HCT116 (cell line): ENCODE data around the gene SNTG2. TPM values are rescaled to one million over a fixed set of nuclear protein-coding genes. Genes with fewer than 3 reads are reported as not detected.

ENCODE experiments used
- ATAC-seq: fragments of 200-7000 bp; cut with Tn5 transposase; 2 replicates; pipeline ENCODE4 v1.9.1; 2020; ENCODE audit warnings: mild to moderate bottlenecking, moderate library complexity
- BruUV-seq: library from RNA; stranded (reverse); fragments of 400-500 nt; replicated peaks from 2 replicates; lab custom pipeline; 2021; lab: Mats Ljungman, UMichigan
- CTCF ChIA-PET: fragments of 300-600 bp; sonication (Branson Sonifier 250); formaldehyde crosslinking; loops from one replicate; lab custom pipeline; 2021; ENCODE audit warnings: antibody characterized with exemption; lab: Charles Lee
- POLR2A ChIA-PET: fragments of 300-600, 350-600 bp; sonication (Branson Sonifier 250); formaldehyde crosslinking; loops from one replicate; lab custom pipeline; 2021; ENCODE audit warnings: antibody characterized with exemption; lab: Charles Lee
- RAD21 ChIA-PET, 2 experiments: fragments of 300-600 bp; sonication (Branson Sonifier 250); formaldehyde crosslinking; loops; one replicate each; lab custom pipeline; 2023; ENCODE audit warnings: low total read pairs in 2 of 2; ENCODE audit not compliant: uncharacterized antibody in 2 of 2, unreplicated experiment in 2 of 2, low non-redundant PET in 1 of 2; lab: Charles Lee
- DNase-seq: peaks from one replicate; pipeline ENCODE4 v3.0.0-alpha.2; 2010; ENCODE audit warnings: low read depth, low spot score
- H2AFZ ChIP-seq: fragments of 200-600 bp; shearing (Covaris generic), sonication (generic); 2 replicates; pipeline ENCODE4 v1.6.1; 2017; ENCODE audit warnings: low read depth, mixed run types, mixed read lengths, antibody characterized with exemption, low read length; ENCODE audit not compliant: poor library complexity, severe bottlenecking
- H3K27ac ChIP-seq: 2 replicates; pipeline ENCODE4 v1.5.1; 2012; ENCODE audit warnings: low read depth, low read length
- H3K27me3 ChIP-seq: fragments of 200-600 bp; sonication (generic); 2 replicates; pipeline ENCODE4 v1.6.1; 2016; ENCODE audit warnings: mixed run types, low read length, mixed read lengths; ENCODE audit not compliant: insufficient read depth
- H3K36me3 ChIP-seq, 2 experiments: fragments of 200-500 bp in 1 of 2; fragments of 200-600 bp in 1 of 2; sonication (Bioruptor generic) in 1 of 2; sonication (generic) in 1 of 2; 2 replicates each; pipeline versions ENCODE4 v1.5.1 to v1.6.1; 2014 to 2016; ENCODE audit warnings: low read length in 2 of 2, inconsistent platforms in 1 of 2, mixed read lengths in 1 of 2, mixed run types in 1 of 2; ENCODE audit not compliant: insufficient read depth in 2 of 2, control insufficient read depth in 1 of 2
- H3K4me1 ChIP-seq, 2 experiments: fragments of 200-600 bp in 1 of 2; sonication (generic) in 1 of 2; 2 replicates each; pipeline versions ENCODE4 v1.5.1 to v1.6.1; 2012 to 2017; ENCODE audit warnings: low read length in 2 of 2, inconsistent platforms in 1 of 2, mild to moderate bottlenecking in 1 of 2, mixed read lengths in 1 of 2, mixed run types in 1 of 2, moderate library complexity in 1 of 2; ENCODE audit not compliant: insufficient read depth in 2 of 2, control insufficient read depth in 1 of 2
- H3K4me2 ChIP-seq: fragments of 200-600 bp; sonication (generic); 2 replicates; pipeline ENCODE4 v1.6.1; 2017; ENCODE audit warnings: mixed run types, low read length, mixed read lengths
- H3K4me3 ChIP-seq, 2 experiments: fragments of 200-600 bp in 1 of 2; sonication (generic) in 1 of 2; replicated peaks in 1 of 2; 2 replicates each; pipeline ENCODE4 v1.5.1; 2011 to 2016; ENCODE audit warnings: low read length in 2 of 2, control low read depth in 1 of 2, low read depth in 1 of 2, mild to moderate bottlenecking in 1 of 2, mixed read lengths in 1 of 2, mixed run types in 1 of 2
- H3K79me2 ChIP-seq: fragments of 200-600 bp; sonication (generic); 2 replicates; pipeline ENCODE4 v1.6.1; 2017; ENCODE audit warnings: mild to moderate bottlenecking, mixed run types, low read length, moderate library complexity, mixed read lengths; ENCODE audit not compliant: insufficient read depth
- H3K9ac ChIP-seq: fragments of 200-600 bp; sonication (generic); 2 replicates; pipeline ENCODE4 v1.6.1; 2016; ENCODE audit warnings: low read length, mixed read lengths
- H3K9me2 ChIP-seq: fragments of 200-600 bp; sonication (generic), shearing (Covaris generic); 2 replicates; pipeline ENCODE4 v1.6.1; 2017; ENCODE audit warnings: mixed run types, mild to moderate bottlenecking, moderate library complexity; ENCODE audit not compliant: insufficient read depth
- H3K9me3 ChIP-seq, 2 experiments: fragments of 200-500 bp in 1 of 2; fragments of 200-600 bp in 1 of 2; sonication (Bioruptor generic) in 1 of 2; sonication (generic) in 1 of 2; 2 replicates each; pipeline ENCODE4 v1.6.1; 2014 to 2017; ENCODE audit warnings: low read length in 2 of 2, mixed read lengths in 2 of 2, inconsistent platforms in 1 of 2, low read depth in 1 of 2, mild to moderate bottlenecking in 1 of 2, mixed run types in 1 of 2, moderate library complexity in 1 of 2; ENCODE audit not compliant: control insufficient read depth in 1 of 2, insufficient read depth in 1 of 2
- H4K20me1 ChIP-seq: fragments of 200-600 bp; sonication (generic), shearing (Covaris generic); 2 replicates; pipeline ENCODE4 v1.6.1; 2017; ENCODE audit warnings: mixed run types, mild to moderate bottlenecking, moderate library complexity; ENCODE audit not compliant: insufficient read depth
- ATF3 ChIP-seq: IDR thresholded peaks from 2 replicates; pipeline ENCODE4 v1.6.1; 2012
- CBX3 ChIP-seq: IDR thresholded peaks from 2 replicates; pipeline ENCODE4 v1.6.1; 2012; ENCODE audit warnings: low read depth
- EZH2phosphoT487 ChIP-seq: fragments of 200-600 bp; IDR thresholded peaks from 2 replicates; pipeline ENCODE4 v1.6.1; 2018; ENCODE audit warnings: antibody characterized with exemption, borderline replicate concordance
- FOSL1 ChIP-seq: IDR thresholded peaks from 2 replicates; pipeline ENCODE4 v1.6.1; 2012; ENCODE audit warnings: low read depth
- JUND ChIP-seq: IDR thresholded peaks from 2 replicates; pipeline ENCODE4 v1.6.1; 2012
- MAX ChIP-seq: IDR thresholded peaks from 2 replicates; pipeline ENCODE4 v1.6.1; 2012
- POLR2A ChIP-seq: IDR thresholded peaks from 2 replicates; pipeline ENCODE4 v1.7.0; 2011; ENCODE audit warnings: borderline replicate concordance; ENCODE audit not compliant: insufficient read depth, insufficient read length; ENCODE audit errors: extremely low read depth
- POLR2AphosphoS5 ChIP-seq: IDR thresholded peaks from 2 replicates; pipeline ENCODE4 v1.6.1; 2011; ENCODE audit warnings: mild to moderate bottlenecking, low read depth, low read length, moderate library complexity
- SP1 ChIP-seq: IDR thresholded peaks from 2 replicates; pipeline ENCODE4 v1.6.1; 2012; ENCODE audit warnings: low read depth
- ZFX ChIP-seq: fragments of 450-650 bp; IDR thresholded peaks from 2 replicates; pipeline ENCODE4 v1.6.1; 2017
- ZNF274 ChIP-seq: fragments of 200-500 bp; sonication (Bioruptor generic); IDR thresholded peaks from 2 replicates; pipeline ENCODE4 v1.6.1; 2014; ENCODE audit warnings: mild to moderate bottlenecking, low read depth, low read length, inconsistent platforms
- intact Hi-C: fragments of 100-400 bp; cut with micrococcal nuclease; formaldehyde crosslinking; loops from 2 replicates; pipeline ENCODE4 v1.10.0; 2022
- total RNA-seq: library from RNA; stranded (reverse); gene quantifications from one replicate; pipeline ENCODE4 v1.2.1, GENCODE V29; 2021; ENCODE audit not compliant: unreplicated experiment
- TF ChIP-seq, protein P1 (sequence below): IDR thresholded peaks from 2 replicates; pipeline ENCODE4 v1.6.1; 2011; ENCODE audit warnings: mild to moderate bottlenecking, low read length, moderate library complexity; ENCODE audit not compliant: insufficient replicate concordance; ENCODE audit errors: extremely low read depth

Gene SNTG2
- total RNA-seq, 1 experiment from 2014 or later, result not detected

- BruUV-seq, result no TSS peak
- Histone ChIP-seq H3K4me1 (no peaks in the 10 kb centered on the region), H3K27ac (no peak overlapping the region), H3K36me3 (no peaks in the 10 kb centered on the region), H3K9me3 (no peaks in the 10 kb centered on the region), H3K4me2 (no peak overlapping the region), H3K9me2 (no peaks in the 10 kb centered on the region), H4K20me1 (no peaks in the 10 kb centered on the region), H3K27me3 (peaks cover 15% of the 10 kb centered on the region; the same call in 1 of the 2 replicates), H3K9ac (no peak overlapping the region), H3K4me3 (no peak overlapping the region), H3K79me2 (no peaks in the 10 kb centered on the region), H2AFZ (no peak overlapping the region)
- no peak for DNase-seq
- intact Hi-C loops, result no loop called here
- no peak for TF ChIP-seq ATF3
- TF ChIP-seq CBX3, result no peak
- no peak for TF ChIP-seq ZNF274
- TF ChIP-seq SP1, result no peak
- TF ChIP-seq FOSL1, result no peak
- TF ChIP-seq ZFX, result no peak
- no peak for TF ChIP-seq EZH2phosphoT487
- no peak for TF ChIP-seq MAX
- TF ChIP-seq POLR2AphosphoS5, result no peak
- no peak for TF ChIP-seq POLR2A
- TF ChIP-seq, protein P1, sequence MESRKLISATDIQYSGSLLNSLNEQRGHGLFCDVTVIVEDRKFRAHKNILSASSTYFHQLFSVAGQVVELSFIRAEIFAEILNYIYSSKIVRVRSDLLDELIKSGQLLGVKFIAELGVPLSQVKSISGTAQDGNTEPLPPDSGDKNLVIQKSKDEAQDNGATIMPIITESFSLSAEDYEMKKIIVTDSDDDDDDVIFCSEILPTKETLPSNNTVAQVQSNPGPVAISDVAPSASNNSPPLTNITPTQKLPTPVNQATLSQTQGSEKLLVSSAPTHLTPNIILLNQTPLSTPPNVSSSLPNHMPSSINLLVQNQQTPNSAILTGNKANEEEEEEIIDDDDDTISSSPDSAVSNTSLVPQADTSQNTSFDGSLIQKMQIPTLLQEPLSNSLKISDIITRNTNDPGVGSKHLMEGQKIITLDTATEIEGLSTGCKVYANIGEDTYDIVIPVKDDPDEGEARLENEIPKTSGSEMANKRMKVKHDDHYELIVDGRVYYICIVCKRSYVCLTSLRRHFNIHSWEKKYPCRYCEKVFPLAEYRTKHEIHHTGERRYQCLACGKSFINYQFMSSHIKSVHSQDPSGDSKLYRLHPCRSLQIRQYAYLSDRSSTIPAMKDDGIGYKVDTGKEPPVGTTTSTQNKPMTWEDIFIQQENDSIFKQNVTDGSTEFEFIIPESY, result no peak
- TF ChIP-seq JUND, result no peak
- CTCF ChIA-PET, result no interaction called here
- ATAC-seq, result no peak
- POLR2A ChIA-PET, result no interaction called here
- RAD21 ChIA-PET, result no interaction called here
Measured at GRCh38 chr2:1088940-1089339, 138.3 kb downstream of the SNTG2 start.
